Right lobe of liver (tissue), 4 donors: Measurements from ENCODE around the gene CFAP161.

Source experiments
- CTCF ChIP-seq, 4 donors: fragments of 200-600 bp in 3 of 4; fragments of 450-650 bp in 1 of 4; IDR thresholded peaks; one replicate each; pipeline versions ENCODE4 v1.5.1 to v1.8.0; 2016 to 2022; ENCODE audit warnings: antibody characterized with exemption in 4 of 4, mild to moderate bottlenecking in 2 of 4
- POLR2A ChIP-seq: fragments of 450-650 bp; IDR thresholded peaks from one replicate; pipeline ENCODE4 v1.6.1; 2017; ENCODE audit warnings: antibody characterized with exemption, mild to moderate bottlenecking
- donor health status: DM: no; HTN: no; CAD: no.
- donor health status: DM: no; HTN: no; CAD: no.
- donor health status: DM: no; HTN: yes; CAD: no.

- TF ChIP-seq CTCF (IDR thresholded peaks at IDR 0.05) (no peak), POLR2A (no peak)
Observed at GRCh38 chr15:81168644-81169043, 34.6 kb downstream of the CFAP161 start.
